GM20000 (cell line): ENCODE results near the gene VWA7.
A peak's percentile ranks its signal among the peaks of the same experiment; 100 is the strongest.
"Not testable (repeated sequence)": the region's sequence is repeated elsewhere in the genome, so short reads cannot be mapped to it uniquely, and the experiment has no call there.

ENCODE experiments used
- DNase-seq: peaks from one replicate; pipeline ENCODE4 v3.0.0; 2012; ENCODE audit warnings: low spot score
- CTCF ChIP-seq: IDR thresholded peaks from 2 replicates; pipeline ENCODE4 v1.5.1; 2012; ENCODE audit warnings: mild to moderate bottlenecking, control low read depth; ENCODE audit errors: extremely low read depth, missing control alignments

Gene VWA7

GRCh38 chr6:31776989-31777666, at the start of gene VWA7:
TSS of gene VWA7 (minus strand) at chr6:31777328. CDS start at chr6:31776779, 549 bp downstream.
- TF ChIP-seq CTCF: no peak
- DNase-seq: peak; percentile 93

- no peak for TF ChIP-seq CTCF
- no peak for DNase-seq
These were observed 49.7 kb upstream of the VWA7 start for GRCh38 chr6:31826793-31827285.

- DNase-seq: no peak
- no peak for TF ChIP-seq CTCF
These were observed 48.4 kb upstream of the VWA7 start for GRCh38 chr6:31825553-31825952.

- not testable (repeated sequence) for DNase-seq
These were observed 46.6 kb upstream of the VWA7 start for GRCh38 chr6:31823592-31824196.

- TF ChIP-seq CTCF: no peak
- peak; percentile 70 for DNase-seq
These were observed 45.1 kb upstream of the VWA7 start for GRCh38 chr6:31822036-31822821.

- peak; percentile 63 for DNase-seq
- no peak for TF ChIP-seq CTCF
These were observed 44.3 kb upstream of the VWA7 start for GRCh38 chr6:31821301-31822035.

- DNase-seq: not testable (repeated sequence)
These were observed 43.3 kb upstream of the VWA7 start for GRCh38 chr6:31820399-31820798.

GRCh38 chr6:31819871-31820299, 42.8 kb upstream of the VWA7 start:
- DNase-seq: no peak
- no peak for TF ChIP-seq CTCF

GRCh38 chr6:31817929-31818511, 40.9 kb upstream of the VWA7 start:
- not testable (repeated sequence) for DNase-seq

GRCh38 chr6:31817133-31817928, 40.2 kb upstream of the VWA7 start:
- not testable (repeated sequence) for DNase-seq
